HepG2 (cell line): ENCODE results near the gene NTM. TPM values are rescaled to one million over a fixed set of nuclear protein-coding genes. Genes with fewer than 3 reads are reported as not detected.

Experiments
- ATAC-seq: fragments of 200-7000 bp; cut with Tn5 transposase; 3 replicates; pipeline ENCODE4 v1.9.1; 2020; ENCODE audit warnings: mild to moderate bottlenecking, moderate library complexity
- BruUV-seq: library from RNA; stranded (reverse); fragments of 400-500 nt; replicated peaks from 2 replicates; lab custom pipeline; 2021; lab: Mats Ljungman, UMichigan
- CTCF ChIA-PET: fragments of 300-600 bp; formaldehyde crosslinking; extraction: SDS; loops from one replicate; lab custom pipeline; 2021; ENCODE audit warnings: low total read pairs, inconsistent platforms, low intra/inter-chr PET ratio; lab: Yijun Ruan, JAX
- POLR2A ChIA-PET: fragments of 350-600 bp; sonication (Branson Sonifier 250); formaldehyde crosslinking; loops from one replicate; lab custom pipeline; 2020; ENCODE audit warnings: antibody characterized with exemption, inconsistent platforms; lab: Yijun Ruan, JAX
- DNase-seq: peaks from one replicate; pipeline ENCODE4 v3.0.0-alpha.2; 2015; ENCODE audit warnings: low spot score
- FAIRE-seq: peaks from 3 replicates; lab custom pipeline; 2011; peaks lifted over from hg19 to GRCh38; lab: Jason Lieb, UNC
- H2AFZ ChIP-seq: one replicate; pipeline ENCODE4 v1.6.1; 2011; ENCODE audit warnings: low read length, inconsistent platforms
- H3K27ac ChIP-seq: fragments of 300-600 bp; 3 replicates; pipeline ENCODE4 v1.8.0; 2011; ENCODE audit warnings: mixed run types, mild to moderate bottlenecking, mixed read lengths, low read length, inconsistent platforms; ENCODE audit not compliant: insufficient read depth; ENCODE audit errors: extremely low read length
- H3K27me3 ChIP-seq, 2 experiments: fragments of 200-600 bp in 1 of 2; 2 replicates in 1 of 2; 3 replicates in 1 of 2; pipeline versions ENCODE4 v1.6.0 to v1.8.0; 2011; ENCODE audit warnings: low read length in 2 of 2, mild to moderate bottlenecking in 2 of 2, moderate library complexity in 2 of 2, inconsistent platforms in 1 of 2; ENCODE audit not compliant: insufficient read depth in 2 of 2, control insufficient read depth in 1 of 2
- H3K36me3 ChIP-seq, 2 experiments: fragments of 200-600 bp in 1 of 2; replicated peaks in 1 of 2; 2 replicates in 1 of 2; 3 replicates in 1 of 2; pipeline versions ENCODE4 v1.5.1 to v1.8.0; 2011; ENCODE audit warnings: low read length in 2 of 2, inconsistent platforms in 1 of 2; ENCODE audit not compliant: insufficient read depth in 2 of 2, control insufficient read depth in 1 of 2
- H3K4me1 ChIP-seq: 2 replicates; pipeline ENCODE4 v1.5.1; 2012; ENCODE audit warnings: low read length, inconsistent platforms; ENCODE audit not compliant: insufficient read depth
- H3K4me2 ChIP-seq: 2 replicates; pipeline ENCODE4 v1.6.0; 2011; ENCODE audit warnings: low read depth, low read length, inconsistent platforms
- H3K4me3 ChIP-seq, 3 experiments: fragments of 200-600 bp in 1 of 3; sonication (generic), shearing (Covaris generic) in 1 of 3; replicated peaks in 1 of 3; 2 replicates each; pipeline ENCODE4 v1.5.1; 2011 to 2016; ENCODE audit warnings: low read length in 3 of 3, inconsistent platforms in 2 of 3, low read depth in 2 of 3, mild to moderate bottlenecking in 2 of 3, control low read depth in 1 of 3, mixed read lengths in 1 of 3; ENCODE audit not compliant: insufficient read depth in 1 of 3
- H3K79me2 ChIP-seq: one replicate; pipeline ENCODE4 v1.6.1; 2011; ENCODE audit warnings: low read length, inconsistent platforms; ENCODE audit not compliant: insufficient read depth
- H3K9ac ChIP-seq: 2 replicates; pipeline ENCODE4 v1.6.0; 2011; ENCODE audit warnings: mild to moderate bottlenecking, low read depth, low read length, inconsistent platforms; ENCODE audit not compliant: insufficient read depth
- H3K9me3 ChIP-seq: 2 replicates; pipeline ENCODE4 v1.5.1; 2012; ENCODE audit warnings: mild to moderate bottlenecking, low read length
- H4K20me1 ChIP-seq: 2 replicates; pipeline ENCODE4 v1.6.0; 2011; ENCODE audit warnings: inconsistent platforms, mild to moderate bottlenecking, low read length, moderate library complexity; ENCODE audit not compliant: insufficient read depth
- HMG20A ChIP-seq: IDR thresholded peaks from 2 replicates; pipeline ENCODE4 v1.6.1; 2016; ENCODE audit warnings: borderline replicate concordance
- NR2F1 ChIP-seq, 2 experiments: fragments of 450-650 bp in 1 of 2; formaldehyde crosslinking in 1 of 2; IDR thresholded peaks; 2 replicates each; pipeline versions ENCODE4 v1.5.0 to v1.6.1; 2016 to 2020; ENCODE audit warnings: mild to moderate bottlenecking in 1 of 2, missing compliant biosample characterization in 1 of 2, missing genetic modification reagents in 1 of 2, moderate library complexity in 1 of 2
- WIZ ChIP-seq: sonication (generic); formaldehyde crosslinking; IDR thresholded peaks from 2 replicates; pipeline ENCODE4 v1.5.1; 2020; ENCODE audit warnings: mild to moderate bottlenecking, missing genetic modification reagents
- ZFP1 ChIP-seq: IDR thresholded peaks from 2 replicates; pipeline ENCODE4 v1.6.1; 2016
- ZFP41 ChIP-seq: sonication (generic); formaldehyde crosslinking; IDR thresholded peaks from 2 replicates; pipeline ENCODE4 v1.4.0; 2020; ENCODE audit warnings: mild to moderate bottlenecking, missing genetic modification reagents, borderline replicate concordance
- ZKSCAN8 ChIP-seq: IDR thresholded peaks from 2 replicates; pipeline ENCODE4 v1.6.1; 2016; ENCODE audit warnings: borderline replicate concordance, missing genetic modification reagents, missing compliant biosample characterization
- ZNF318 ChIP-seq: sonication (generic); formaldehyde crosslinking; IDR thresholded peaks from 2 replicates; pipeline ENCODE4 v1.4.0; 2020; ENCODE audit warnings: mild to moderate bottlenecking, missing genetic modification reagents
- ZNF501 ChIP-seq: sonication (generic); formaldehyde crosslinking; IDR thresholded peaks from 2 replicates; pipeline ENCODE4 v1.5.1; 2020; ENCODE audit warnings: mild to moderate bottlenecking, moderate library complexity, missing genetic modification reagents
- ZNF724P ChIP-seq: sonication (generic); formaldehyde crosslinking; IDR thresholded peaks from 2 replicates; pipeline ENCODE4 v1.8.0; 2022; ENCODE audit warnings: missing genetic modification reagents, borderline replicate concordance
- ZSCAN20 ChIP-seq: sonication (generic); formaldehyde crosslinking; IDR thresholded peaks from 2 replicates; pipeline ENCODE4 v1.4.0; 2020; ENCODE audit warnings: missing genetic modification reagents, mild to moderate bottlenecking, borderline replicate concordance
- WGBS: methylation state at CpG from one replicate; pipeline ENCODE4 v1.1.6; 2017; ENCODE audit warnings: low lambda C conversion rate; 5-methylcytosine and 5-hydroxymethylcytosine counted together
- in situ Hi-C: cut with HindIII; loops from 2 replicates; pipeline ENCODE4 v1.10.0; 2017; ENCODE audit warnings: low pct_unique_long_range_greater_than_20kb; ENCODE audit not compliant: extremely low pct_ligation_motif_present
- intact Hi-C: fragments of 100-400 bp; cut with micrococcal nuclease; formaldehyde crosslinking; loops from one replicate; pipeline ENCODE4 v1.10.0; 2022; ENCODE audit not compliant: unreplicated experiment
- polyA plus RNA-seq, 8 experiments: library from polyadenylated mRNA; depleted of rRNA in 3 of 8; stranded (reverse) in 7 of 8; unstranded in 1 of 8; fragments of >200 nt; fragmentation: Illumina TruSeq in 4 of 8; extraction: Trizol in 4 of 8; gene quantifications; 2 replicates each; pipeline versions ENCODE4 v1.2.1 to v1.2.3, GENCODE V29; 2011 to 2016; ENCODE audit warnings: low read depth in 4 of 8, missing spikeins in 1 of 8, mixed read lengths in 1 of 8; ENCODE audit not compliant: insufficient read depth in 1 of 8
- total RNA-seq, 5 experiments: library from RNA; depleted of rRNA; stranded (reverse); fragments of >200 nt; fragmentation: Illumina TruSeq; extraction: Trizol; gene quantifications; 2 replicates each; pipeline ENCODE4 v1.2.3, GENCODE V29; 2016; ENCODE audit warnings: low read depth in 1 of 5

Gene NTM
- total and polyA plus RNA-seq, 2 of the 13 experiments (the other 11 are each of a cell fraction or from before 2014, with no cell fraction given), result not detected

- TF ChIP-seq ZNF318, result no peak
- TF ChIP-seq, all 625 proteins: peak for 0
These were observed 227.5 kb downstream of the NTM start (continued) for GRCh38 chr11:131597890-131598289.

- ChIA-PET POLR2A (no interaction called here), CTCF (no interaction called here)
- BruUV-seq, result no TSS peak
- peaks cover 0 to 13% of the 10 kb centered on the region in 2 experiments; a peak in 1 of 5 replicates for H3K27me3 ChIP-seq
- H3K4me2 ChIP-seq, result no peak overlapping the region
- no peaks in the 10 kb centered on the region for H3K36me3 ChIP-seq
- H3K27ac ChIP-seq, result no peak overlapping the region
- intact Hi-C loops, result no loop called here
- no peak overlapping the region for H3K4me3 ChIP-seq
- FAIRE-seq, result no peak
- H3K9me3 ChIP-seq, result no peaks in the 10 kb centered on the region
- no peaks in the 10 kb centered on the region for H3K79me2 ChIP-seq
- H3K4me1 ChIP-seq, result no peaks in the 10 kb centered on the region
- no peak for DNase-seq
- 3% methylated on average over 3 of the region's 5 CpGs for WGBS
- H3K9ac ChIP-seq, result no peak overlapping the region
- no peak overlapping the region for H2AFZ ChIP-seq
- no peaks in the 10 kb centered on the region for H4K20me1 ChIP-seq
- no peak for ATAC-seq
- in situ Hi-C loops, result no loop called here
- no peak for TF ChIP-seq ZFP1 (CRISPR knock-in tag)
- no peak for TF ChIP-seq ZKSCAN8 (CRISPR knock-in tag)
- TF ChIP-seq HMG20A (CRISPR knock-in tag), result no peak
- no peak for TF ChIP-seq ZNF501 (CRISPR knock-in tag)
- no peak for TF ChIP-seq ZNF724P (CRISPR knock-in tag)
- no peak for TF ChIP-seq WIZ (CRISPR knock-in tag)
- no peak for TF ChIP-seq ZFP41
- TF ChIP-seq NR2F1 (CRISPR knock-in tag; IDR thresholded peaks at IDR 0.05), result no peak
- TF ChIP-seq ZSCAN20 (CRISPR knock-in tag), result no peak
These were observed 227.9 kb downstream of the NTM start for GRCh38 chr11:131598305-131598704.
